ENCODE measurements around the gene DENND2A. TPM values are rescaled to one million over a fixed set of nuclear protein-coding genes. Genes with fewer than 3 reads are reported as not detected.

The DENND2A gene
- total RNA-seq, 2 experiments from 2014 or later = not detected

DNA sequence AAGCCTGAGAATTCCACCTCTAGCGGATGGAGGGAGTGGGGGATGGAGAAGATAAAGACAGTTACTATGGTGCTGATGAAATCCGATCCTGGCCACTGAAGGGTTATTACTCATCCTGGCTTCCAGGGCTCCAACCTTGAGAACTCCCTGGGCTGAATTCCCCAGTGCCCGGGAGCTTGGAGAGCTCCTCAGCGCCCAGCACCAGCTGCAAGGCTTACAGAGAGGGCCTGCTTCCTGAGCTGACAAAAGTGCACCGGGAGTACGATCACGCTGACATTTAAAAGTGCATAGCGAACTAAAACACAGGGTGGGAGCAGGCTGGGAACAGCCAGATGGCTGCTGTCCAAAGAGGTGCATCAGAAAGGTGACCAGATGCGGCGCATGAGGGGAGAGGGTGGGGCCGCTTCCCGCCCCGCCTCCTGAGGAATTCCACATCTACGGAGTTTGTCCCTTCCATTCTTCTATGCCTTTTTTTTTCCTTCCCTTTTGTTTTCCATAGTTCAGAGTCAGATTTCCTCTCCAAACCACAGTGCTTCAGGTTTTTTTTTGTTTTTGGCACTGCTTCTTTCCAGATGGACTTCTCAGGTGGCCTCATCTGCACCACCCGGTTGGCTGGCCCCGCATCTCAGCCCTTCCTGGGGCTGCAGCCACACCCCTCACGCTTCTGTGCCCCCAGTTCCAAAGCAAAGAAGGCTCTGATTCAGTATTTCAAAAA, 98.9 kb downstream of the DENND2A start:
- Mint-ChIP-seq H3K4me3 (no peak overlapping the region), H3K27me3 (peaks cover 2% of the 10 kb centered on the region), H3K4me1 (ENCODE audit: low read depth) (no peaks in the 10 kb centered on the region), H3K27ac (no peak overlapping the region), H3K9me3 (no peaks in the 10 kb centered on the region), H3K36me3 (ENCODE audit: low read depth) (no peaks in the 10 kb centered on the region)
- no peak for TF ChIP-seq CTCF (IDR thresholded peaks at IDR 0.05)
- ATAC-seq (no peak), DNase-seq (no peak)
- POLR2A ChIA-PET = no interaction called here
- intact Hi-C loops (cut with micrococcal nuclease) = no loop called here
- CTCF ChIA-PET = no interaction called here

DNA sequence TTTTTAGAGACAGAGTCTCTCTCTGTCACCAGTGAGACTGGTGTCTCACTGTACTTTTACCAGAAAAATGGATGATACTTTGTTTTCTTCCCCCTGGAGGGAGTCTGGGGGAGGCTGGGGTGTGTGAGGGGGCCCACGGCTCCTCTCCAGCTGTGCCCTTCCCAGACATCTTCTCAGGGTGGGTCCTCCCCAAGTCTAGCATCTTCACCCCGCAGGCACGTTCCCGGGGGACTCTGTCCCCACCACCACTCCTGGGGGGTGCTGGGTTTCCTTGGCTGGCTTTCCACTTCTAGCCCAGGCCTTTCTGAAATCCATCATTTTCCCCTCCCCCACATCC, 99.5 kb downstream of the DENND2A start:
- no peak overlapping the region for H3K27ac Mint-ChIP-seq
- intact Hi-C loops (cut with micrococcal nuclease) = no loop called here
- peaks cover 2% of the 10 kb centered on the region for H3K27me3 Mint-ChIP-seq
- no peak for DNase-seq
- no peaks in the 10 kb centered on the region for H3K9me3 Mint-ChIP-seq
- ATAC-seq = no peak
- H3K36me3 Mint-ChIP-seq (ENCODE audit: low read depth) = no peaks in the 10 kb centered on the region
- no peak for TF ChIP-seq CTCF (IDR thresholded peaks at IDR 0.05)
- no peaks in the 10 kb centered on the region for H3K4me1 Mint-ChIP-seq (ENCODE audit: low read depth)
- ChIA-PET CTCF (no interaction called here), POLR2A (no interaction called here)
- H3K4me3 Mint-ChIP-seq = no peak overlapping the region

- no peak for DNase-seq
- Mint-ChIP-seq H3K4me3 (no peak overlapping the region), H3K27me3 (peaks cover 2% of the 10 kb centered on the region)
These were observed 100.4 kb downstream of the DENND2A start for GRCh38 chr7:140540136-140540777.

GRCh38 chr7:140539461-140539860, 101.2 kb downstream of the DENND2A start:
- Mint-ChIP-seq H3K4me3 (no peak overlapping the region), H3K27me3 (no peaks in the 10 kb centered on the region), H3K27ac (no peak overlapping the region), H3K4me1 (ENCODE audit: low read depth) (no peaks in the 10 kb centered on the region), H3K9me3 (no peaks in the 10 kb centered on the region), H3K36me3 (ENCODE audit: low read depth) (no peaks in the 10 kb centered on the region)
- ChIA-PET POLR2A (interaction anchor here (0.5 kb wide), 1 partner anchor 1257 kb away, joined by 3 read pairs; no protein-coding TSS in a partner anchor), CTCF (interaction anchor here (0.8 to 1.4 kb wide), 2 partner anchors 21 to 162 kb away, joined by 3 read pairs; no protein-coding TSS in a partner anchor)
- no peak for DNase-seq
- TF ChIP-seq CTCF (IDR thresholded peaks at IDR 0.05) = no peak
- ATAC-seq = no peak
- intact Hi-C loops (cut with micrococcal nuclease) = no loop called here

More at GRCh38 chr7:140540136-140540777, 100.4 kb downstream of the DENND2A start:
- intact Hi-C loops (cut with micrococcal nuclease) = no loop called here
- ATAC-seq = no peak
- ChIA-PET CTCF (interaction anchor here (0.8 kb wide), 1 partner anchor 161 kb away, joined by 3 read pairs; no protein-coding TSS in a partner anchor), POLR2A (no interaction called here)
- Mint-ChIP-seq H3K27ac (no peak overlapping the region), H3K36me3 (ENCODE audit: low read depth) (no peaks in the 10 kb centered on the region), H3K9me3 (no peaks in the 10 kb centered on the region), H3K4me1 (ENCODE audit: low read depth) (no peaks in the 10 kb centered on the region)
- TF ChIP-seq CTCF (IDR thresholded peaks at IDR 0.05) = no peak

Data from activated CD8-positive, alpha-beta T cell treated with anti-CD3 and anti-CD28 coated beads for 36 hours (primary cell).